ENCODE results near the gene PGAM2. TPM values are rescaled to one million over a fixed set of nuclear protein-coding genes. Genes with fewer than 3 reads are reported as not detected.

The PGAM2 gene
- total and polyA plus RNA-seq, 2 of the 13 experiments (the other 11 are each of a cell fraction or from before 2014, with no cell fraction given) = 0.22 TPM; not detected in 1

GRCh38 chr7:44058759-44059218 lies 6.6 kb downstream of the PGAM2 start:
- Histone ChIP-seq H3K4me3 (replicated peaks in 1 of 3; ENCODE audit: insufficient read depth in 1 of 3, low read depth in 2 of 3, low read length in 3 of 3) (no peak overlapping the region), H3K4me1 (ENCODE audit: insufficient read depth, low read length) (peaks cover 19% of the 10 kb centered on the region), H3K36me3 (replicated peaks in 1 of 2; ENCODE audit: control insufficient read depth in 1 of 2, insufficient read depth in 2 of 2, low read length in 2 of 2) (peaks cover 26 to 53% of the 10 kb centered on the region in 2 experiments), H3K27me3 (ENCODE audit: control insufficient read depth in 1 of 2, insufficient read depth in 2 of 2, low read length in 2 of 2) (no peaks in the 10 kb centered on the region), H3K9me3 (ENCODE audit: low read length) (no peaks in the 10 kb centered on the region), H3K79me2 (ENCODE audit: insufficient read depth, low read length) (no peaks in the 10 kb centered on the region), H3K9ac (ENCODE audit: insufficient read depth, low read depth, low read length) (no peak overlapping the region), H3K27ac (ENCODE audit: extremely low read length, insufficient read depth, low read length) (no peak overlapping the region), H3K4me2 (ENCODE audit: low read depth, low read length) (no peak overlapping the region), H2AFZ (ENCODE audit: low read length) (no peak overlapping the region), H4K20me1 (ENCODE audit: insufficient read depth, low read length) (no peaks in the 10 kb centered on the region)
- CTCF ChIA-PET (ENCODE audit: low intra/inter-chr PET ratio, low total read pairs) = no interaction called here
- in situ Hi-C loops (cut with HindIII; ENCODE audit: extremely low pct_ligation_motif_present, low pct_unique_long_range_greater_than_20kb) (no loop called here), intact Hi-C loops (cut with micrococcal nuclease; ENCODE audit: unreplicated experiment) (no loop called here)
- no peak for TF ChIP-seq SIX4 (CRISPR knock-in tag; IDR thresholded peaks at IDR 0.05)
- TF ChIP-seq FIP1L1 (IDR thresholded peaks at IDR 0.05; ENCODE audit: borderline replicate concordance, insufficient read depth, low read depth, low read length) = no peak
- TF ChIP-seq JARID2 (CRISPR knock-in tag; IDR thresholded peaks at IDR 0.05; ENCODE audit: insufficient replicate concordance) = no peak
- no peak for TF ChIP-seq RBM39 (IDR thresholded peaks at IDR 0.05; ENCODE audit: low read depth, low read length, poor library complexity, severe bottlenecking)
- TF ChIP-seq ZNF335 (CRISPR knock-in tag; IDR thresholded peaks at IDR 0.05) = no peak
- TF ChIP-seq SMAD1 (CRISPR knock-in tag; IDR thresholded peaks at IDR 0.05; ENCODE audit: borderline replicate concordance, low read depth) = no peak
- TF ChIP-seq ZNF331 (CRISPR knock-in tag; IDR thresholded peaks at IDR 0.05) = no peak
- TF ChIP-seq ZNF3 (CRISPR knock-in tag; IDR thresholded peaks at IDR 0.05) = no peak
- no peak for TF ChIP-seq ZNF816 (CRISPR knock-in tag; IDR thresholded peaks at IDR 0.05; ENCODE audit: borderline replicate concordance)
- TF ChIP-seq KLF9 (CRISPR knock-in tag; IDR thresholded peaks at IDR 0.05; ENCODE audit: low read depth) = no peak
- BruUV-seq (replicated peaks) = no TSS peak
- DNase-seq (ENCODE audit: low spot score) (no peak), FAIRE-seq (no peak), ATAC-seq (no peak)
- 94% methylated on average over 7 of the region's 7 CpGs for WGBS (ENCODE audit: low lambda C conversion rate)
- POLR2A ChIA-PET = no interaction called here

All from HepG2 (cell line).